Effector memory CD8-positive, alpha-beta T cell (primary cell): Measurements from ENCODE around the gene TMEM259.

Source experiments
- ATAC-seq: fragments of 150-1000 bp; cut with Tn5 transposase; replicated peaks from 2 replicates; pipeline ENCODE4 v1.10.0; 2021; ENCODE audit warnings: mild to moderate bottlenecking, moderate library complexity
- DNase-seq, 3 experiments: peaks; one replicate each; pipeline ENCODE4 v3.0.0; 2021
- H3K27ac Mint-ChIP-seq, 2 donors: one replicate each; pipeline ENCODE4 v1.8.0; 2022; ENCODE audit warnings: mild to moderate bottlenecking in 2 of 2, mixed read lengths in 2 of 2, moderate library complexity in 2 of 2
- H3K27me3 Mint-ChIP-seq, 2 donors: one replicate each; pipeline ENCODE4 v1.8.0; 2022; ENCODE audit warnings: mixed read lengths in 2 of 2
- H3K36me3 Mint-ChIP-seq: one replicate; pipeline ENCODE4 v1.8.0; 2022; ENCODE audit warnings: mild to moderate bottlenecking, moderate library complexity, mixed read lengths; ENCODE audit not compliant: insufficient read depth
- H3K4me1 Mint-ChIP-seq, 2 donors: one replicate each; pipeline ENCODE4 v1.8.0; 2022; ENCODE audit warnings: low read depth in 2 of 2, mixed read lengths in 2 of 2
- H3K4me3 Mint-ChIP-seq, 2 donors: one replicate each; pipeline ENCODE4 v1.8.0; 2022; ENCODE audit warnings: mild to moderate bottlenecking in 2 of 2, mixed read lengths in 2 of 2, moderate library complexity in 2 of 2
- H3K9me3 Mint-ChIP-seq, 2 donors: one replicate each; pipeline ENCODE4 v1.8.0; 2022; ENCODE audit warnings: mixed read lengths in 2 of 2

TMEM259 gene

DNA sequence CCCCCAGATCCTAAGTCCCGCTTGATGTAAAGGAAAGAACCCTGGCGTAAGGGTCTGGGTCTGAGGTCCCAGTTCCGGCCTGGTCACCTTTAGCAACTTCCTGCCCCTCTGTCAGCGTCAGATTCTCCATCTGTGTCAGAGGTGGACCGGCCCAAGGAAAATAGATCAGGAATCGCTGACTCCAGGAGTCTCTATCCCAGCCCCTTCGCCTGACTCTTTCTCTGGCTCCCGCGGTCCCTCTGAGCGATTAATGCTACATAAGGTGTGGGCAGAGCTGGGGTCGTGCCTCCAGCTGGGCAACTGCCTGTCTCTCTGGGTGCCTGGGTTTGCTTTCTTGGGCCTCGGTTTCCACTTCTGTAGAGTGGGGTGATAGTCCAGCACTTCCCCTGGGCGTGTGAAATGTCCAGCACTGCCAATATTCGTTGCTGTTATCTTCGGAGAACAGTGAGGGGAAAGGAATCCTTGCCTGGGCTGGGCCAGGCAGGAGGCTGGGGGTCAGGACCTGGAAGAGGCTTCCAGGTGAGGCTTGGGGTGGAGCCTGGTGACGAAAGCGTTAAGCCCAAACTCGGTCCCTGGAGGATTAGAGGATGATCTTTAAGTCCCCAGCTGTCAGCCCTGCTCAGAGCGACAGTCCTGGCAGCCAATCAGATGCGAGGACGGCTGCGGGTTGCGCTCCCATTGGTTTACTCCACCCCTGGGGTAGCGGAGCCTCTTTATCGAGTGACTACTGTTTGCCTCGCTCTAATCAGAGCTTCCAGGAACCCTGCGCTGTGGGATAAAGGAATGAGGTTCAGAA lies 19.8 kb upstream of the TMEM259 start:
- H3K27me3 Mint-ChIP-seq, result no peaks in the 10 kb centered on the region
- peak overlapping the region; percentile 86 to 92 for H3K27ac Mint-ChIP-seq
- peaks cover 42 to 58% of the 10 kb centered on the region in 2 donors for H3K4me1 Mint-ChIP-seq
- no peaks in the 10 kb centered on the region for H3K9me3 Mint-ChIP-seq
- H3K4me3 Mint-ChIP-seq, result peak overlapping the region; percentile 92 to 96
- H3K36me3 Mint-ChIP-seq, result peaks cover 80% of the 10 kb centered on the region
- ATAC-seq (peak; percentile 54), DNase-seq (peak; percentile 83 to 84 (median 84))

DNA sequence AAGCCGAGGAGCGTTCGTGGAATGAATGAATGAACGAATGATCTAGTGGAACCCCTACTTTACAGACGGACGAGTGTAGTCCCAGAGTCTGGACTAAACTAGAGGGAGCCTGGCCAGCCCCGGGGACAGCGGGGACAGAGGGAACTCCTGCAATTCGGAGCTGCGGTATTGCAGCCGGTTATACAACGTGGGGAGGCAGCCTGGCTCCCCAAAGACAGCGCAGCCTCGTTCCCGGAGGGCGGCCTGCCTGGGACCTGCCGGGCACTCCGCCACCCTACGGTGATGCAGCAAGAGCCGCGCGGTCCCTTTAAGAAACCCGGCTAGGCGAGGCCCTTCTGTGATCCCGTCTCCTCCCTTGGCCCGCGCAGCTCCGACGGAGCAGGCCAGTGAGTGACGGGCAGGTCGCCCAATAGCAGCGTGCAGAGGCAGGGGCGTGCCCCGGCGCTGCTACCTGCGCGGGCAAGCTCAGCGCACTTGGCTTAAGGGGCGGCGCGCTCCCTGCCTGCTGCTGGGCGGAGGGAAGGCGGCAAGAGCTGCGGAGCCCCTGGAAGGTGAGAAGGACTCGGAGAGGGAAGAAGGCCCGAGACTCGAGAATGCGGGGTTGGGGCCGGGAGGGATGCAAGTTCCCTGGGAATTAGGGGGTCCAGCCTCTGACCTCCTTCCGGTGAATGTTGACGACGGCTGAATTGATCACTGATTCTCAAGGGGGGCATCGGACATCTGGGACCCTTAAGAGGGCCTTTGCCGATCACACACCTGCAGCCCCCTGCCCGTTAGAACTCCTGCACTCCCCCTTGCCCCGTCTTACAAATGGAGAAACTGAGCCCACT lies 18.9 kb upstream of the TMEM259 start, which contains the start of gene ABCA7:
Gene ABCA7 (plus strand): TSS at position 462 of the 830 bp plus-strand sequence. CDS start 1,255 bp downstream, outside the sequence.
- Mint-ChIP-seq H3K27me3 (no peaks in the 10 kb centered on the region), H3K36me3 (peaks cover 82% of the 10 kb centered on the region), H3K27ac (peak within 1 kb of the TSS; percentile 89 to 92), H3K4me1 (peaks cover 44 to 57% of the 10 kb centered on the region in 2 donors), H3K9me3 (no peaks in the 10 kb centered on the region), H3K4me3 (peak within 1 kb of the TSS; percentile 92 to 96)
- ATAC-seq (peak; percentile 92), DNase-seq (peak; percentile 99 to 100 (median 100))

DNA sequence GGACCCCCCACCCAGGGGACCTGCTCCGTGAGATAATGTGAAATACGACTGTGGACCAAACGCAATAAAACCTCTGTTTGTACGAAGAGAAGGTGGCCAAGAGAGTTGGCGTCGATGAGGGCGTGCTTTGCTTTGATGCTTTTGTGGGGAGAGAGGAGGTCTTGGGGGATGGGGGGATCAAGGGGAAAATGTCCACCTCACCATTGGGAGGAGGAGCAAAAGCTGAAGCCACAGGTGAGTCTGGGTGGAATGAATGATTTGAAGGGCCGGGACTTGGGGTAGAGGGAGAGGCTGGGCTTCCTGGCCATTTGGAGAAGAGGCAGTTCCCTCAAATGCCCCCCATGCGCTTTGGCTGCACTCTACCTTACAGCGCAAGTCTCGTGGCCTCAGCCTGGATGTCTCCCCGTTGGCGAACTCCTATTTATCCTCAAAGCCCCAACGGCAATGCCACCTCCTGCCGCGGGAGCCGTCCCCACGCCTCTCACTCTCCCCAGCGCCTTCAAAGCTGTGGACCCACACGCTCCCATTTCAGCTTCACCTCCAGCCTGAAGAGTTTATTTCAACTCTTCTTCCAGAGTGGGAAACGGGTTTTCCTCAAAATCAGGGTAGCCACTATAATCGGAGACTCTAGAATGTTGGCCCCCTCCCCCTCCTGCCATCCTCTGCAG lies 18.2 kb upstream of the TMEM259 start:
- H3K27ac Mint-ChIP-seq, result peak overlapping the region; percentile 89 to 92
- no peak for ATAC-seq
- peaks cover 44 to 57% of the 10 kb centered on the region in 2 donors for H3K4me1 Mint-ChIP-seq
- peak overlapping the region; percentile 92 to 96 for H3K4me3 Mint-ChIP-seq
- DNase-seq, result no peak
- no peaks in the 10 kb centered on the region for H3K27me3 Mint-ChIP-seq
- H3K36me3 Mint-ChIP-seq, result peaks cover 74% of the 10 kb centered on the region
- no peaks in the 10 kb centered on the region for H3K9me3 Mint-ChIP-seq

DNA sequence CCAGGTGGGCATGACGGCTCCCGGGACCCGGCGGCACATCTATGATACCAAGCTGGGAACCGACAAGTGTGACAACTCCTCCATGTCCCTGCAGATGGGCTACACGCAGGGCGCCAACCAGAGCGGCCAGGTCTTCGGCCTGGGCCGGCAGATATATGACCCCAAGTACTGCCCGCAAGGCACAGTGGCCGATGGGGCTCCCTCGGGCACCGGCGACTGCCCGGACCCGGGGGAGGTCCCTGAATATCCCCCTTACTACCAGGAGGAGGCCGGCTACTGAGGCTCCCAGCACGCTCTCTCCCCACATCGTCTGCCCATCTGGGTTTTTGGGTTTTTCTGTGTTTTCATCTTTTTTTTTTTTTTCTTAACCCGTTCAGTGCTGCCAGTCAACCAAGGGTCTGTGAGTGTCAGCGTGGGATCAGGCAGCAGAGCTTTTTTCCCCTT lies 16.7 kb upstream of the TMEM259 start:
- Mint-ChIP-seq H3K4me3 (peak overlapping the region; percentile 92 to 96), H3K4me1 (peaks cover 46 to 59% of the 10 kb centered on the region in 2 donors), H3K27ac (peak overlapping the region; percentile 46 to 89), H3K36me3 (peaks cover 78% of the 10 kb centered on the region), H3K27me3 (no peaks in the 10 kb centered on the region), H3K9me3 (no peaks in the 10 kb centered on the region)
- no peak for ATAC-seq
- no peak for DNase-seq

DNA sequence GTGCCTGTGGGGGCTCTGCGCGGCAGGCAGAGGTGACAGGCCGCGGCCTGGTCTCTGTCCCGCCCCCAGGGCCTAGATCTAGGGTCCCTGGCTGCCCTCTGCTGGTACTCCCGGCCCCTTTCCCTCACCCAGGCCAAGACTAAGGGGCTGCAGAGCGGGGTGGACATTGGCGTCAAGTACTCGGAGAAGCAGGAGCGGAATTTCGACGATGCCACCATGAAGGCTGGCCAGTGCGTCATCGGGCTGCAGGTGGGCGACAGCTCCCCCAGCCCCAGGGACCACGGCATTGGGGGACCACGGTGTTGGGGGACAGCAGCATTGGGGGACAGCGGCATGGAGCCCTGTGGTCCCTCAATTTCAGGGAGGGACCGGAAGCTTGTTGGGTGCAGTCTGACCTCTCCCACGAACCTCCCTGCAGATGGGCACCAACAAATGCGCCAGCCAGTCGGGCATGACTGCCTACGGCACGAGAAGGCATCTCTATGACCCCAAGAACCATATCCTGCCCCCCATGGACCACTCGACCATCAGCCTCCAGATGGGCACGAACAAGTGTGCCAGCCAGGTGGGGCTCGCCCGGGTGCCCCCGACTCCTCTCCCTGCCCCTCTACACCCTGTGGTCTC lies 15.2 kb upstream of the TMEM259 start:
- no peaks in the 10 kb centered on the region for H3K9me3 Mint-ChIP-seq

DNA sequence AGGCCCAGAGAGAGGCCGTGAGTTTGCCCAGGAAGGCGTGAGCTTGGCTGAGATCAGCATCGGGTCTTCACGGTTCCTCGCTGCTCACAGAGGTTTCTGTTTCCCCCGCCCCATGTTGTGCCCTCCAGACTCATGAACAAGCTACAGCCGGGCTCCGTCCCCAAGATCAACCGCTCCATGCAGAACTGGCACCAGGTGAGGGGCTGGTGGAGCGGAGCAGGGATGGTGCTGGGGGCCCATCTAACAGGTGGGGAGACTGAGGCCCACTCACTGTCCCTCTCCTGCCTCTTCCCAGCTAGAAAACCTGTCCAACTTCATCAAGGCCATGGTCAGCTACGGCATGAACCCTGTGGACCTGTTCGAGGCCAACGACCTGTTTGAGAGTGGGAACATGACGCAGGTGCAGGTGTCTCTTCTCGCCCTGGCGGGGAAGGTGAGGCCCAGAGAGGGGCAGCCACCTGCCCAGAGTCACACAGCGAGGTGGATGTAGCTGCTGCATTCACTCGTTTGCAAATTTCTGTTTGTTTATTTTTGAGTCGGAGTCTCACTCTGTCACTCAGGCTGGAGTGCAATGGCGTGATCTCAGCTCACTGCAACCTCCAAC lies 11.4 kb upstream of the TMEM259 start:
- no peaks in the 10 kb centered on the region for H3K9me3 Mint-ChIP-seq
- H3K4me1 Mint-ChIP-seq, result peaks cover 27 to 29% of the 10 kb centered on the region in 2 donors
- peak overlapping the region; percentile 31 to 44 for H3K4me3 Mint-ChIP-seq
- DNase-seq (no peak), ATAC-seq (no peak)
- H3K27ac Mint-ChIP-seq, result peak overlapping the region in 1 of 2 donors; percentile 20
- peaks cover 83% of the 10 kb centered on the region for H3K36me3 Mint-ChIP-seq
- no peaks in the 10 kb centered on the region for H3K27me3 Mint-ChIP-seq

More for the DNA sequence above, 15.2 kb upstream of the TMEM259 start:
- no peak for ATAC-seq
- Mint-ChIP-seq H3K27me3 (no peaks in the 10 kb centered on the region), H3K36me3 (peaks cover 86% of the 10 kb centered on the region), H3K27ac (peak overlapping the region; percentile 31 to 84), H3K4me3 (peak overlapping the region in 1 of 2 donors; percentile 22), H3K4me1 (peaks cover 43 to 53% of the 10 kb centered on the region in 2 donors)
- DNase-seq, result no peak

DNA sequence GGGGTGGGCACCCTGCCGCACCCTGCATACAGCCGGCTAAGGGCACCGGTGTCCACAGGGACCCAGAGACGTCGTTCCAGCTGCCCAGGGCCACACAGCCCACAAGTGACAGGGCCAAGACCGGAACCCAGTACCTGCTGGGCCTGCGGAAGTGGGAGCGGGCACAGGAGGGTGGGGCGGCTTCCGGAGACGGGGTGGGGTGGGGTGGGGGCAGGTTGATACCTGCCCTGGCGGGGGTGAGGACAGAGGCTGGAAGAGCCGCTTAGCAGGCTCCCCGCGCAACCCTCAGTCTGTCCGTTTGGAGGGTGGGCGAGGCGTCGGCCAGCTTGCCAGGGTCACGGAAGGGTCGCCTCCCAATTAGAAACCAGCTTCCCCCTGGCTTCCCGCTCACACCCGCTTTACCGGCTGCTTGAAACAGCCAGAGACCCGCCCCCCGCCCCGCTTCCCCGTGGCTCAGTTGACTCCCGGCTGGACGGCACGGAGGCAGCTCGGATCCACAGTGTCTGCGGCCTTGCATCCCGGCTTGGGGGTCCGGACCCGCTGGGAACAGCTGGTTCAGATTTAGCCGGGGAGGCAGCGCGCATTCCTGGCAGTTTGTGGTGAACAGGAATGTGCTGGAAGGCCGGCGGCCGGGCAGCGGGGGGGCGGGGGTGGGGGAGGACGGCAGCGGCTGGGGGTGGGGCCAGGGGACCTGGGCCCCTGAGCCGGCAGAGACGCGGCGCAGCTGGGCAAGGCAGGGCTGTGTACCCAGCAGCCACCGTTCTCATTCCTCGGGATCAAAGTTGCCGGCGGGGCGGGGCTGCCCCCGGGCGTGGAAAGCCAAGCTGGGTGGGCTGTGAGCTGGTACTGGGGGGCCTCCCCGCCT lies 7.4 kb upstream of the TMEM259 start:
- H3K36me3 Mint-ChIP-seq, result peaks cover 67% of the 10 kb centered on the region
- peak overlapping the region; percentile 97 to 99 for H3K4me3 Mint-ChIP-seq
- H3K9me3 Mint-ChIP-seq, result no peaks in the 10 kb centered on the region
- peak overlapping the region; percentile 91 to 94 for H3K27ac Mint-ChIP-seq
- H3K27me3 Mint-ChIP-seq, result no peaks in the 10 kb centered on the region
- peaks cover 19 to 24% of the 10 kb centered on the region in 2 donors for H3K4me1 Mint-ChIP-seq
- ATAC-seq, result peak; percentile 29
- DNase-seq, result peak in 2 of 3 experiments; percentile 42 to 49

DNA sequence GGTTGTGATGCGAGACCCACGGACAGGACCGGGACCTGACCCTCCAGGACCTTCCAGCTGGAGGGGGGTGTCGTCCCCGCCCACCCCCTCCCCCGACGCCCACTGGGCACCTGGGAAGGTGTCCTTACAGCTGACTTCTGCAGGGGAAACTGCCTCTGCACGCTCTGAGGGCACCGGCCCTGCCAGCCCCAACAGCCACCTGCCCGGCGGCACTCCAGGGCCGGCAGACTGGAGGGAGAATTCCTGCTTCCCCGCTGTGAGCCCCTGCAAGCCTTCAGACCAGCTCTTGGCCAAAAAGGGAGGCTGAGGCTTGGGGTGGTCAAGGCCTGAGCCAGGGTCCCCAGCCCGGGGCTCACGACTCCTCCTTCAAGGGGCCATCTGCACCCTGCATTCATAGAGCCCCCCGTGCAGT lies 6.7 kb upstream of the TMEM259 start:
- H3K4me1 Mint-ChIP-seq, result peaks cover 18 to 22% of the 10 kb centered on the region in 2 donors
- no peaks in the 10 kb centered on the region for H3K27me3 Mint-ChIP-seq
- DNase-seq (peak in 1 of 3 experiments; percentile 47), ATAC-seq (no peak)
- peaks cover 61% of the 10 kb centered on the region for H3K36me3 Mint-ChIP-seq
- H3K4me3 Mint-ChIP-seq, result peak overlapping the region; percentile 97 to 99
- H3K27ac Mint-ChIP-seq, result peak overlapping the region; percentile 91 to 94
- H3K9me3 Mint-ChIP-seq, result no peaks in the 10 kb centered on the region

DNA sequence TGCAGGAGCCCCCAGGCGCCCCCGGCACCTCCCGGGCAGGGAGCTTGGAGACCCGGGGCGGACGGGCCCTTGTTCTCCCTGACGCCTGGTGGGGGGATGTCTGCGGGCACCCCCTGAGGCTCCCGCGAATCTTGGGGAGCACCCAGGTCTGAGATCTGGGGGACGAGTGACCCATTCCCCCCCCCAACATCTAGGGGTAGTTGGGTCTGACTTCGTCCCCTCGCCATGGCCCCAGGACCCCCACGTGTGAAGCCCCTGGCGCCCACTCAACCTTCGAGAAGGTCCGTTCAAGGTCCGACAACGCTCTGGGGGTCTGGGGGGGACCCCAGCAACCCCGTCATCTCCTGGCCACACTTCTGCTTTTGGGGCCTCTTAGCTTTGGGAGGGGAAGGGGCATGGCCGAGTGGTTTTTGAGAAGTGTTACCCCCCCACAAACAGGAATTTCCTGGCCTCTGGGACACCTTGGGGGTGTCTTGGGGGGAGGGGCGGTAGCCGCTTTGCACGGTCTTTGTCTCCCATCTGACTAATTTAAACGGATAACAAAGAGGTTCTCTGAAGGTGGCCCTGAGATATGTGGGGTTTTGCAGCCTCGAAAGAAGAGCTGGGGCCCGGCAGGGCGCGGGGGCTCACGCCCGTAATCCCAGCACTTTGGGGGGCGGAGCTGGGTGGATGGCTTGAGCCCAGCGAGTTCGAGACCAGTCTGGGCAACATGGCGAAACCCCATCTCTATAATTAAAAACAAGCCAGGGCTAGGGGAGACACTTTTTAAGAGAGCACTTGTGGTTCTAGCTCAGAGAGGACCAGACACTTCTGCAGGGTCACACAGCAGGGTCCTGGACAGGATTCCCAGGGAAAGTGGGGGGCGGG lies 6.1 kb upstream of the TMEM259 start:
- peak overlapping the region; percentile 91 to 94 for H3K27ac Mint-ChIP-seq
- peaks cover 18% of the 10 kb centered on the region in 2 donors for H3K4me1 Mint-ChIP-seq
- no peaks in the 10 kb centered on the region for H3K9me3 Mint-ChIP-seq
- H3K4me3 Mint-ChIP-seq, result peak overlapping the region; percentile 97 to 99
- H3K27me3 Mint-ChIP-seq, result no peaks in the 10 kb centered on the region
- peak in 2 of 3 experiments; percentile 32 to 41 for DNase-seq
- H3K36me3 Mint-ChIP-seq, result peaks cover 55% of the 10 kb centered on the region
- ATAC-seq, result no peak

DNA sequence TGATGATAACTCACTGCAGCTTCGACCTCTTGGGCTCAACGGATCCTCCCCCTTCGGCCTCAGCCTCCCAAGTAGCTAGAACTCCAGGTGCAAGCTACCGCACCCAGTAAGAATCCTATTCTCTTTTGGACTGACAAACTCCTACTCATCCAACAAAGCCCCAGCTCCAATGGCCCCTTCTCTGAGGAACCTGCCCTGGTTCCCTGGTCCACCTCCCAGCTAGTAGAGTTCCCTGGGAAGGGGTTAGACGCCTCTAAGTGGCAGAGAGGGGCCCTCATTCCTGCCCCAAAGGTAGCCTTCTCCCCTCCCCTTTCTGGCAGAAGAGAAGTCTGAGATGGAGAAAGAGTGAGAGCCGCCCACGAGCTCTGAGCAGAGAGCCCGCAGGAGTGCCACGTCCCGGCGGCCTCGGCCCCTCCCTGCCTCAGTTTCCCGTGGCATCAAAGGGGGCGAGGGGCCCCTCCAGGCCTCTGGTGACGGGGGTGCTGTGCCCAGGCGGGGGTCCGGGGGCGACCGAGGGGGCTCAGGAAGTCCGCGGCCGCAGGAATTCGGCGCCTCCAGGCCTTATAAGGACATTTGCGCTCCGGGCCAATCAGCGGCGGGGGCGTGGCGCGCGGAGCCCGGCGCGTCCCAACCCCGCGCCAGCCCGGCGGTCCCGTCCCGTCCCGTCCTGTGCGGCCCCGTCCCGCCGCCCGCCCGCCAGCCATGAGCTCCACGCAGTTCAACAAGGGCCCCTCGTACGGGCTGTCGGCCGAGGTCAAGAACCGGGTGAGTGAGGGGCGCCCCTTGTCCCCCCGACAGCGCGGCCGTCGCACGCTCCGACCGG lies 5.2 kb upstream of the TMEM259 start, which contains the start of gene CNN2:
Gene CNN2 (plus strand): TSS at position 649 of the 823 bp plus-strand sequence. CDS start 54 bp downstream, at position 703.
- Mint-ChIP-seq H3K27me3 (no peaks in the 10 kb centered on the region), H3K9me3 (no peaks in the 10 kb centered on the region), H3K27ac (peak within 1 kb of the TSS; percentile 91 to 94), H3K4me3 (peak within 1 kb of the TSS; percentile 97 to 99), H3K36me3 (peaks cover 55% of the 10 kb centered on the region), H3K4me1 (peaks cover 18 to 24% of the 10 kb centered on the region in 2 donors)
- peak; percentile 10 for ATAC-seq
- DNase-seq, result peak in 1 of 3 experiments; percentile 48
